IPS-15b (cell line): Measurements from ENCODE around the gene TBCK.

ENCODE experiments used
- H3K27me3 ChIP-seq: one replicate; pipeline ENCODE4 v1.6.1; 2013; ENCODE audit warnings: low read length; ENCODE audit not compliant: control insufficient read depth, insufficient read depth
- H3K36me3 ChIP-seq: one replicate; pipeline ENCODE4 v1.6.1; 2013; ENCODE audit warnings: low read length; ENCODE audit not compliant: control insufficient read depth, insufficient read depth
- H3K4me1 ChIP-seq: one replicate; pipeline ENCODE4 v1.6.1; 2013; ENCODE audit warnings: mild to moderate bottlenecking, low read length; ENCODE audit not compliant: control insufficient read depth, insufficient read depth
- H3K4me3 ChIP-seq: one replicate; pipeline ENCODE4 v1.5.1; 2013; ENCODE audit warnings: low read depth, low read length
- H3K9ac ChIP-seq: one replicate; pipeline ENCODE4 v1.6.1; 2013; ENCODE audit warnings: low read depth, mild to moderate bottlenecking, low read length
- H3K9me3 ChIP-seq: one replicate; pipeline ENCODE4 v1.6.1; 2013; ENCODE audit warnings: mild to moderate bottlenecking, low read length; ENCODE audit not compliant: control insufficient read depth, insufficient read depth

Gene TBCK

GRCh38 chr4:106320235-106320634 is 4.2 kb upstream of the TBCK start:
- Histone ChIP-seq H3K9ac (no peak overlapping the region), H3K4me1 (peaks cover 4% of the 10 kb centered on the region), H3K4me3 (no peak overlapping the region), H3K9me3 (no peaks in the 10 kb centered on the region), H3K27me3 (no peaks in the 10 kb centered on the region), H3K36me3 (no peaks in the 10 kb centered on the region)

GRCh38 chr4:106318511-106318910 is 2.5 kb upstream of the TBCK start:
- Histone ChIP-seq H3K4me1 (peaks cover 4% of the 10 kb centered on the region), H3K36me3 (no peaks in the 10 kb centered on the region), H3K9ac (no peak overlapping the region), H3K9me3 (no peaks in the 10 kb centered on the region), H3K4me3 (no peak overlapping the region), H3K27me3 (no peaks in the 10 kb centered on the region)

- H3K4me3 ChIP-seq = no peak overlapping the region
- no peaks in the 10 kb centered on the region for H3K27me3 ChIP-seq
- peaks cover 4% of the 10 kb centered on the region for H3K4me1 ChIP-seq
- H3K9ac ChIP-seq = no peak overlapping the region
- H3K36me3 ChIP-seq = no peaks in the 10 kb centered on the region
- no peaks in the 10 kb centered on the region for H3K9me3 ChIP-seq
Observed at GRCh38 chr4:106317815-106318214, 1.8 kb upstream of the TBCK start.

- Histone ChIP-seq H3K27me3 (no peaks in the 10 kb centered on the region), H3K4me3 (peak overlapping the region; percentile 97), H3K9me3 (no peaks in the 10 kb centered on the region), H3K9ac (peak overlapping the region; percentile 98), H3K4me1 (no peaks in the 10 kb centered on the region), H3K36me3 (no peaks in the 10 kb centered on the region)
Observed at GRCh38 chr4:106316773-106317409, 882 bp upstream of the TBCK start.

GRCh38 chr4:106315476-106315967 is 487 bp downstream of the TBCK start:
- Histone ChIP-seq H3K4me3 (peak overlapping the region; percentile 97), H3K9me3 (no peaks in the 10 kb centered on the region), H3K4me1 (no peaks in the 10 kb centered on the region), H3K9ac (peak overlapping the region; percentile 98), H3K36me3 (no peaks in the 10 kb centered on the region), H3K27me3 (no peaks in the 10 kb centered on the region)

- Histone ChIP-seq H3K4me1 (no peaks in the 10 kb centered on the region), H3K9ac (no peak overlapping the region), H3K36me3 (no peaks in the 10 kb centered on the region), H3K9me3 (no peaks in the 10 kb centered on the region), H3K4me3 (peak overlapping the region; percentile 97), H3K27me3 (no peaks in the 10 kb centered on the region)
Observed at GRCh38 chr4:106314960-106315359, 1.0 kb downstream of the TBCK start.

- no peaks in the 10 kb centered on the region for H3K36me3 ChIP-seq
- H3K4me1 ChIP-seq = no peaks in the 10 kb centered on the region
- no peaks in the 10 kb centered on the region for H3K27me3 ChIP-seq
- H3K9ac ChIP-seq = no peak overlapping the region
- no peaks in the 10 kb centered on the region for H3K9me3 ChIP-seq
- H3K4me3 ChIP-seq = no peak overlapping the region
Observed at GRCh38 chr4:106312997-106313522, 2.9 kb downstream of the TBCK start.

GRCh38 chr4:106312377-106312776 is 3.6 kb downstream of the TBCK start:
- Histone ChIP-seq H3K36me3 (no peaks in the 10 kb centered on the region), H3K9me3 (no peaks in the 10 kb centered on the region), H3K27me3 (no peaks in the 10 kb centered on the region), H3K4me3 (no peak overlapping the region), H3K9ac (no peak overlapping the region), H3K4me1 (no peaks in the 10 kb centered on the region)

- no peaks in the 10 kb centered on the region for H3K36me3 ChIP-seq
- no peaks in the 10 kb centered on the region for H3K27me3 ChIP-seq
- no peak overlapping the region for H3K9ac ChIP-seq
- H3K4me1 ChIP-seq = peaks cover 4% of the 10 kb centered on the region
- no peaks in the 10 kb centered on the region for H3K9me3 ChIP-seq
- H3K4me3 ChIP-seq = no peak overlapping the region
Observed at GRCh38 chr4:106306561-106306960, 9.4 kb downstream of the TBCK start.

- no peaks in the 10 kb centered on the region for H3K36me3 ChIP-seq
- peaks cover 4% of the 10 kb centered on the region for H3K4me1 ChIP-seq
Observed at GRCh38 chr4:106305435-106306055, 10.5 kb downstream of the TBCK start.

GRCh38 chr4:106304632-106305031 is 11.4 kb downstream of the TBCK start:
- H3K4me1 ChIP-seq = peaks cover 4% of the 10 kb centered on the region
- H3K27me3 ChIP-seq = no peaks in the 10 kb centered on the region
- H3K9ac ChIP-seq = no peak overlapping the region
- no peaks in the 10 kb centered on the region for H3K9me3 ChIP-seq
- no peaks in the 10 kb centered on the region for H3K36me3 ChIP-seq
- H3K4me3 ChIP-seq = no peak overlapping the region

More at GRCh38 chr4:106305435-106306055, 10.5 kb downstream of the TBCK start:
- no peaks in the 10 kb centered on the region for H3K9me3 ChIP-seq
- H3K9ac ChIP-seq = no peak overlapping the region
- H3K4me3 ChIP-seq = no peak overlapping the region
- no peaks in the 10 kb centered on the region for H3K27me3 ChIP-seq
